SK-N-SH (cell line): Measurements from ENCODE around the gene CARD19. TPM values are rescaled to one million over a fixed set of nuclear protein-coding genes. Genes with fewer than 3 reads are reported as not detected.

Source experiments
- CTCF ChIA-PET: fragments of 300-600, 350-600 bp; formaldehyde crosslinking; extraction: SDS; loops from one replicate; lab custom pipeline; 2021; lab: Yijun Ruan, JAX
- POLR2A ChIA-PET: fragments of 350-600 bp; sonication (Branson Sonifier 250); formaldehyde crosslinking; extraction: SDS; loops from one replicate; lab custom pipeline; 2020; ENCODE audit warnings: antibody characterized with exemption, inconsistent platforms; lab: Yijun Ruan, JAX
- DNase-seq: peaks from one replicate; pipeline ENCODE4 v3.0.0; 2012
- H2AFZ ChIP-seq: fragments of 200-600 bp; sonication (generic); 2 replicates; pipeline ENCODE4 v1.8.1; 2016; ENCODE audit warnings: antibody characterized with exemption, mild to moderate bottlenecking, low read depth
- H3F3A ChIP-seq: fragments of 200-600 bp; sonication (generic); replicated peaks from 2 replicates; pipeline ENCODE3; 2016; ENCODE audit warnings: antibody characterized with exemption, mild to moderate bottlenecking; ENCODE audit not compliant: insufficient read depth
- H3K27ac ChIP-seq, 2 experiments: fragments of 200-500 bp in 1 of 2; fragments of 200-600 bp in 1 of 2; sonication (Bioruptor generic) in 1 of 2; sonication (generic), shearing (Covaris generic) in 1 of 2; 2 replicates each; pipeline versions ENCODE4 v1.5.1 to v1.6.1; 2014 to 2016; ENCODE audit warnings: low read depth in 2 of 2, inconsistent platforms in 1 of 2, low read length in 1 of 2, mild to moderate bottlenecking in 1 of 2, mixed read lengths in 1 of 2
- H3K27me3 ChIP-seq: fragments of 200-600 bp; sonication (generic), shearing (Covaris generic); 2 replicates; pipeline ENCODE4 v1.6.1; 2016; ENCODE audit warnings: mixed run types; ENCODE audit not compliant: insufficient read depth
- H3K36me3 ChIP-seq, 2 experiments: fragments of 200-500 bp in 1 of 2; fragments of 200-600 bp in 1 of 2; sonication (Bioruptor generic) in 1 of 2; sonication (generic) in 1 of 2; replicated peaks in 1 of 2; 2 replicates each; pipeline versions ENCODE3 to v1.5.1; 2014 to 2016; ENCODE audit warnings: low read length in 1 of 2, mild to moderate bottlenecking in 1 of 2; ENCODE audit not compliant: insufficient read depth in 2 of 2, control insufficient read depth in 1 of 2
- H3K4me1 ChIP-seq, 2 experiments: fragments of 200-500 bp in 1 of 2; fragments of 200-600 bp in 1 of 2; sonication (Bioruptor generic) in 1 of 2; sonication (generic), shearing (Covaris generic) in 1 of 2; 2 replicates each; pipeline versions ENCODE4 v1.5.1 to v1.6.1; 2014 to 2016; ENCODE audit warnings: low read depth in 1 of 2, low read length in 1 of 2, mixed run types in 1 of 2; ENCODE audit not compliant: insufficient read depth in 2 of 2, control insufficient read depth in 1 of 2
- H3K4me2 ChIP-seq: fragments of 200-600 bp; sonication (generic), shearing (Covaris generic); 2 replicates; pipeline ENCODE4 v1.6.1; 2017; ENCODE audit warnings: mixed run types
- H3K4me3 ChIP-seq, 2 experiments: fragments of 200-500 bp in 1 of 2; fragments of 200-600 bp in 1 of 2; sonication (Bioruptor generic) in 1 of 2; sonication (generic), shearing (Covaris generic) in 1 of 2; 2 replicates each; pipeline versions ENCODE4 v1.5.1 to v1.8.1; 2014 to 2016; ENCODE audit warnings: low read depth in 2 of 2, inconsistent platforms in 1 of 2, low read length in 1 of 2, mild to moderate bottlenecking in 1 of 2, mixed read lengths in 1 of 2, moderate library complexity in 1 of 2
- H3K79me2 ChIP-seq: fragments of 200-600 bp; sonication (generic); 2 replicates; pipeline ENCODE4 v1.8.1; 2017; ENCODE audit warnings: mild to moderate bottlenecking; ENCODE audit not compliant: insufficient read depth
- H3K9ac ChIP-seq: fragments of 200-600 bp; sonication (generic); 2 replicates; pipeline ENCODE4 v1.6.1; 2017; ENCODE audit warnings: mixed run types
- H3K9me2 ChIP-seq: fragments of 200-600 bp; sonication (generic); 2 replicates; pipeline ENCODE4 v1.6.1; 2017; ENCODE audit warnings: mixed run types
- H3K9me3 ChIP-seq: fragments of 200-600 bp; sonication (generic); 2 replicates; pipeline ENCODE4 v1.6.1; 2017; ENCODE audit warnings: mixed run types, mild to moderate bottlenecking, moderate library complexity
- H4K20me1 ChIP-seq: fragments of 200-600 bp; sonication (generic); 2 replicates; pipeline ENCODE4 v1.6.1; 2017; ENCODE audit warnings: mild to moderate bottlenecking, mixed run types; ENCODE audit not compliant: insufficient read depth
- CHD2 ChIP-seq: fragments of 150-350 bp; IDR thresholded peaks from 2 replicates; pipeline ENCODE4 v1.6.1; 2018; ENCODE audit warnings: low read length; ENCODE audit not compliant: partially characterized antibody
- FOXJ3 ChIP-seq: sonication (generic); formaldehyde crosslinking; IDR thresholded peaks from 2 replicates; pipeline ENCODE4 v1.5.1; 2020; ENCODE audit warnings: mild to moderate bottlenecking, missing genetic modification reagents
- GABPA ChIP-seq: IDR thresholded peaks from 2 replicates; pipeline ENCODE4 v1.4.0; 2012; ENCODE audit warnings: low read depth, mild to moderate bottlenecking
- GATA2 ChIP-seq: sonication (generic); formaldehyde crosslinking; IDR thresholded peaks from 2 replicates; pipeline ENCODE4 v1.5.0; 2020; ENCODE audit warnings: mild to moderate bottlenecking, missing genetic modification reagents
- MXI1 ChIP-seq: IDR thresholded peaks from 2 replicates; pipeline ENCODE4 v1.6.1; 2012; ENCODE audit warnings: mild to moderate bottlenecking, low read depth, low read length, improper control_type of control experiment
- NFIC ChIP-seq: IDR thresholded peaks from 2 replicates; pipeline ENCODE4 v1.4.0; 2012; ENCODE audit warnings: borderline replicate concordance
- NRF1 ChIP-seq: IDR thresholded peaks from 2 replicates; pipeline ENCODE4 v1.6.1; 2012; ENCODE audit warnings: low read depth, mild to moderate bottlenecking, low read length
- PBX3 ChIP-seq: IDR thresholded peaks from 2 replicates; pipeline ENCODE4; 2012
- POLR2AphosphoS5 ChIP-seq: IDR thresholded peaks from 2 replicates; pipeline ENCODE4 v1.6.1; 2012; ENCODE audit warnings: low read depth, low read length
- RAD21 ChIP-seq: IDR thresholded peaks from 2 replicates; pipeline ENCODE4 v1.6.1; 2012; ENCODE audit warnings: mild to moderate bottlenecking, low read length
- RCOR1 ChIP-seq: fragments of 150-350 bp; IDR thresholded peaks from 2 replicates; pipeline ENCODE4 v1.6.1; 2017; ENCODE audit warnings: antibody characterized with exemption, low read length
- REST ChIP-seq: IDR thresholded peaks from 2 replicates; pipeline ENCODE4 v1.6.1; 2012; ENCODE audit warnings: mild to moderate bottlenecking, low read depth, low read length, moderate library complexity
- SIN3A ChIP-seq: IDR thresholded peaks from 2 replicates; pipeline ENCODE4 v1.6.1; 2012; ENCODE audit warnings: low read depth, mild to moderate bottlenecking, low read length, moderate library complexity, borderline replicate concordance
- SMC3 ChIP-seq: IDR thresholded peaks from 2 replicates; pipeline ENCODE4 v1.6.1; 2012; ENCODE audit warnings: low read depth, low read length, improper control_type of control experiment
- TCF12 ChIP-seq: IDR thresholded peaks from 2 replicates; pipeline ENCODE4 v1.4.0; 2012
- TEAD4 ChIP-seq: IDR thresholded peaks from 2 replicates; pipeline ENCODE4 v1.4.0; 2012; ENCODE audit warnings: mild to moderate bottlenecking, borderline replicate concordance; ENCODE audit not compliant: insufficient read depth
- USF1 ChIP-seq: IDR thresholded peaks from 2 replicates; pipeline ENCODE4 v1.4.0; 2012; ENCODE audit warnings: low read depth, borderline replicate concordance
- USF2 ChIP-seq: fragments of 150-350 bp; IDR thresholded peaks from 2 replicates; pipeline ENCODE4 v1.6.1; 2017; ENCODE audit warnings: antibody characterized with exemption, low read length, low read depth, borderline replicate concordance
- YY1 ChIP-seq: IDR thresholded peaks from 2 replicates; pipeline ENCODE4 v1.4.0; 2012; ENCODE audit warnings: low read depth, mild to moderate bottlenecking
- WGBS: methylation state at CpG from one replicate; pipeline ENCODE4 v1.1.6; 2017; ENCODE audit warnings: low lambda C conversion rate; 5-methylcytosine and 5-hydroxymethylcytosine counted together
- polyA plus RNA-seq, 3 experiments: library from polyadenylated mRNA; depleted of rRNA; stranded (reverse); fragments of >200 nt; gene quantifications; 2 replicates each; pipeline ENCODE4 v1.2.3, GENCODE V29; 2012
- TF ChIP-seq, protein P1 (sequence below): IDR thresholded peaks from 2 replicates; pipeline ENCODE4 v1.4.0; 2012; ENCODE audit warnings: low read depth, borderline replicate concordance
- TF ChIP-seq, protein P2 (sequence below): IDR thresholded peaks from 2 replicates; pipeline ENCODE4 v1.4.0; 2012; ENCODE audit warnings: low read depth
- TF ChIP-seq, protein P3 (sequence below): fragments of 150-350 bp; IDR thresholded peaks from 2 replicates; pipeline ENCODE4 v1.6.1; 2016; ENCODE audit warnings: mild to moderate bottlenecking, low read depth, low read length

Gene CARD19
- polyA plus RNA-seq, 1 of the 3 experiments (the other 2 are of a cell fraction), result 165 TPM

- 29% methylated on average over 19 of the region's 19 CpGs for WGBS
- H3K4me1 ChIP-seq, result peaks cover 0 to 24% of the 10 kb centered on the region in 2 experiments; a peak in 2 of 4 replicates
- H3K27ac ChIP-seq, result no peak overlapping the region
- peak; percentile 97 for DNase-seq
- H3K9me3 ChIP-seq, result no peaks in the 10 kb centered on the region
- no peak overlapping the region for H2AFZ ChIP-seq
- no peaks in the 10 kb centered on the region for H3K79me2 ChIP-seq
- no peaks in the 10 kb centered on the region for H4K20me1 ChIP-seq
- H3K9me2 ChIP-seq, result no peaks in the 10 kb centered on the region
- peak overlapping the region in 1 of 2 experiments; percentile 36; a peak in 1 of 4 replicates for H3K4me3 ChIP-seq
- no peak overlapping the region for H3K4me2 ChIP-seq
- ChIA-PET POLR2A (no interaction called here), CTCF (interaction anchor here (0.8 to 8.0 kb wide), 13 partner anchors 10 to 407 kb away, joined by 3 to 91 read pairs (median 3); partner anchors contain the start of gene WNK2)
- H3K27me3 ChIP-seq, result no peaks in the 10 kb centered on the region
- H3F3A ChIP-seq, result no peaks in the 10 kb centered on the region
- no peak overlapping the region for H3K9ac ChIP-seq
- H3K36me3 ChIP-seq, result no peaks in the 10 kb centered on the region
- TF ChIP-seq SIN3A (no peak), GATA2 (CRISPR knock-in tag) (no peak), RAD21 (peak; percentile 99), YY1 (no peak), PBX3 (peak; percentile 11; the same call in 1 of the 2 replicates), NRF1 (no peak), GABPA (no peak), USF2 (no peak), USF1 (no peak), NFIC (no peak), CHD2 (peak; percentile 71), SMC3 (peak; percentile 98), POLR2AphosphoS5 (no peak), RCOR1 (peak; percentile 63), MXI1 (no peak), TCF12 (no peak), REST (no peak), FOXJ3 (CRISPR knock-in tag) (no peak), TEAD4 (no peak)
- TF ChIP-seq, protein P1, sequence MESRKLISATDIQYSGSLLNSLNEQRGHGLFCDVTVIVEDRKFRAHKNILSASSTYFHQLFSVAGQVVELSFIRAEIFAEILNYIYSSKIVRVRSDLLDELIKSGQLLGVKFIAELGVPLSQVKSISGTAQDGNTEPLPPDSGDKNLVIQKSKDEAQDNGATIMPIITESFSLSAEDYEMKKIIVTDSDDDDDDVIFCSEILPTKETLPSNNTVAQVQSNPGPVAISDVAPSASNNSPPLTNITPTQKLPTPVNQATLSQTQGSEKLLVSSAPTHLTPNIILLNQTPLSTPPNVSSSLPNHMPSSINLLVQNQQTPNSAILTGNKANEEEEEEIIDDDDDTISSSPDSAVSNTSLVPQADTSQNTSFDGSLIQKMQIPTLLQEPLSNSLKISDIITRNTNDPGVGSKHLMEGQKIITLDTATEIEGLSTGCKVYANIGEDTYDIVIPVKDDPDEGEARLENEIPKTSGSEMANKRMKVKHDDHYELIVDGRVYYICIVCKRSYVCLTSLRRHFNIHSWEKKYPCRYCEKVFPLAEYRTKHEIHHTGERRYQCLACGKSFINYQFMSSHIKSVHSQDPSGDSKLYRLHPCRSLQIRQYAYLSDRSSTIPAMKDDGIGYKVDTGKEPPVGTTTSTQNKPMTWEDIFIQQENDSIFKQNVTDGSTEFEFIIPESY, result no peak
- TF ChIP-seq, protein P2, sequence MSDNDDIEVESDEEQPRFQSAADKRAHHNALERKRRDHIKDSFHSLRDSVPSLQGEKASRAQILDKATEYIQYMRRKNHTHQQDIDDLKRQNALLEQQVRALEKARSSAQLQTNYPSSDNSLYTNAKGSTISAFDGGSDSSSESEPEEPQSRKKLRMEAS, result no peak
- TF ChIP-seq, protein P3, sequence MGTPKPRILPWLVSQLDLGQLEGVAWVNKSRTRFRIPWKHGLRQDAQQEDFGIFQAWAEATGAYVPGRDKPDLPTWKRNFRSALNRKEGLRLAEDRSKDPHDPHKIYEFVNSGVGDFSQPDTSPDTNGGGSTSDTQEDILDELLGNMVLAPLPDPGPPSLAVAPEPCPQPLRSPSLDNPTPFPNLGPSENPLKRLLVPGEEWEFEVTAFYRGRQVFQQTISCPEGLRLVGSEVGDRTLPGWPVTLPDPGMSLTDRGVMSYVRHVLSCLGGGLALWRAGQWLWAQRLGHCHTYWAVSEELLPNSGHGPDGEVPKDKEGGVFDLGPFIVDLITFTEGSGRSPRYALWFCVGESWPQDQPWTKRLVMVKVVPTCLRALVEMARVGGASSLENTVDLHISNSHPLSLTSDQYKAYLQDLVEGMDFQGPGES, result no peak
Observed at GRCh38 chr9:93159601-93160471, 63.8 kb downstream of the CARD19 start.
